Measurements from ENCODE around the gene TRIP6.
"Not testable (repeated sequence)": the region's sequence is repeated elsewhere in the genome, so short reads cannot be mapped to it uniquely, and the experiment has no call there.

DNA sequence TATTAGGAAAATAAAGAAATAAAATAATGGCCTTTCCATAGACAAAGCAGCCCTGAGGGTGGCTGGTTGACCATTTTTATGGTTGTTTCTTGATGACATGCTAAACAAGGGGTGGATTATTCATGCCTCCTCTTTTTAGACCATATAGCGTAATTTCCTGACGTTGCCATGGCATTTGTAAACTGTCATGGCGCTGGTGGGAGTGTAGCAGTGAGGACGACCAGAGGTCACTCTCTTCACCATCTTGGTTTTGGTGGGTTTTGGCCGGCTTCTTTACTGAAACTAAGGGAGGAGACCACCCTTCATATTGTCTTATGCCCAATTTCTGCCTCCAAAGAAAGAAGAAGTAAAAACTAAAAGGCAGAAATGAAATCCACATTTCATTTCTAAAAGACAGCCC lies 52.1 kb downstream of the TRIP6 start:
- TF ChIP-seq, protein P1, sequence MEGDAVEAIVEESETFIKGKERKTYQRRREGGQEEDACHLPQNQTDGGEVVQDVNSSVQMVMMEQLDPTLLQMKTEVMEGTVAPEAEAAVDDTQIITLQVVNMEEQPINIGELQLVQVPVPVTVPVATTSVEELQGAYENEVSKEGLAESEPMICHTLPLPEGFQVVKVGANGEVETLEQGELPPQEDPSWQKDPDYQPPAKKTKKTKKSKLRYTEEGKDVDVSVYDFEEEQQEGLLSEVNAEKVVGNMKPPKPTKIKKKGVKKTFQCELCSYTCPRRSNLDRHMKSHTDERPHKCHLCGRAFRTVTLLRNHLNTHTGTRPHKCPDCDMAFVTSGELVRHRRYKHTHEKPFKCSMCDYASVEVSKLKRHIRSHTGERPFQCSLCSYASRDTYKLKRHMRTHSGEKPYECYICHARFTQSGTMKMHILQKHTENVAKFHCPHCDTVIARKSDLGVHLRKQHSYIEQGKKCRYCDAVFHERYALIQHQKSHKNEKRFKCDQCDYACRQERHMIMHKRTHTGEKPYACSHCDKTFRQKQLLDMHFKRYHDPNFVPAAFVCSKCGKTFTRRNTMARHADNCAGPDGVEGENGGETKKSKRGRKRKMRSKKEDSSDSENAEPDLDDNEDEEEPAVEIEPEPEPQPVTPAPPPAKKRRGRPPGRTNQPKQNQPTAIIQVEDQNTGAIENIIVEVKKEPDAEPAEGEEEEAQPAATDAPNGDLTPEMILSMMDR (IDR thresholded peaks at IDR 0.05) = not testable (repeated sequence)
- not testable (repeated sequence) for TF ChIP-seq POLR2A (IDR thresholded peaks at IDR 0.05)
